ENCODE results near the gene POU3F2. TPM values are rescaled to one million over a fixed set of nuclear protein-coding genes. Genes with fewer than 3 reads are reported as not detected.

POU3F2 gene
- total and polyA plus RNA-seq, 12 donors = 0.03 to 0.11 (median 0.06) TPM; not detected in 7

GRCh38 chr6:98824162-98824901 is 10.0 kb upstream of the POU3F2 start:
- Histone ChIP-seq H3K27ac (no peak overlapping the region), H3K9me3 (replicated peaks in 1 of 3) (no peaks in the 10 kb centered on the region), H3K4me3 (no peak overlapping the region), H3K36me3 (replicated peaks in 1 of 2) (no peaks in the 10 kb centered on the region), H3K27me3 (peaks cover 77% of the 10 kb centered on the region), H3K4me1 (replicated peaks in 1 of 2) (no peaks in the 10 kb centered on the region)
- no peak for DNase-seq
- TF ChIP-seq CTCF (IDR thresholded peaks at IDR 0.05) = no peak
- TF ChIP-seq POLR2A (IDR thresholded peaks at IDR 0.05) = no peak
- intact Hi-C loops (cut with DNase I) = no loop called here
- WGBS, 4 donors = 2 to 5% (median 3%) methylated on average over 25 to 44 of the region's 44 CpGs

- DNase-seq = no peak
- peaks cover 83% of the 10 kb centered on the region for H3K27me3 ChIP-seq
- TF ChIP-seq CTCF (IDR thresholded peaks at IDR 0.05) = no peak
- no peak for TF ChIP-seq POLR2A (IDR thresholded peaks at IDR 0.05)
- no peak overlapping the region for H3K4me3 ChIP-seq
- 3 to 4% (median 4%) methylated on average over 26 to 32 of the region's 32 CpGs for WGBS, 4 donors
- no peak overlapping the region for H3K27ac ChIP-seq
- no peaks in the 10 kb centered on the region for H3K9me3 ChIP-seq (replicated peaks in 1 of 3)
- no peaks in the 10 kb centered on the region for H3K36me3 ChIP-seq (replicated peaks in 1 of 2)
- no peaks in the 10 kb centered on the region for H3K4me1 ChIP-seq (replicated peaks in 1 of 2)
- intact Hi-C loops (cut with DNase I) = no loop called here
Measured at GRCh38 chr6:98824902-98825599, 9.3 kb upstream of the POU3F2 start.

- no peak for TF ChIP-seq CTCF (IDR thresholded peaks at IDR 0.05)
- TF ChIP-seq POLR2A (IDR thresholded peaks at IDR 0.05) = no peak
Measured at GRCh38 chr6:98825600-98826230, 8.7 kb upstream of the POU3F2 start.

More at GRCh38 chr6:98825600-98826230, 8.7 kb upstream of the POU3F2 start:
- no peak for DNase-seq
- H3K4me1 ChIP-seq (replicated peaks in 1 of 2) = no peaks in the 10 kb centered on the region
- H3K27ac ChIP-seq = no peak overlapping the region
- intact Hi-C loops (cut with DNase I) = no loop called here
- H3K4me3 ChIP-seq = no peak overlapping the region
- H3K36me3 ChIP-seq (replicated peaks in 1 of 2) = no peaks in the 10 kb centered on the region
- H3K9me3 ChIP-seq (replicated peaks in 1 of 3) = no peaks in the 10 kb centered on the region
- 5 to 9% (median 8%) methylated on average over 17 to 19 of the region's 19 CpGs for WGBS, 4 donors
- peaks cover 90% of the 10 kb centered on the region for H3K27me3 ChIP-seq

Measured in adrenal gland (tissue), 12 donors.